Progenitor cell of endocrine pancreas (in vitro differentiated cells): ENCODE data around the gene ESPNL. TPM values are rescaled to one million over a fixed set of nuclear protein-coding genes. Genes with fewer than 3 reads are reported as not detected.

Experiments used
- DNase-seq: peaks from one replicate; pipeline ENCODE4 v3.0.0; 2021; ENCODE audit warnings: low spot score; ENCODE audit not compliant: unreplicated experiment
- H3K27ac Mint-ChIP-seq: 2 replicates; pipeline ENCODE4 v1.8.0; 2021; ENCODE audit warnings: mild to moderate bottlenecking, moderate library complexity, mixed read lengths
- H3K27me3 Mint-ChIP-seq: 2 replicates; pipeline ENCODE4 v1.8.0; 2021; ENCODE audit warnings: mixed read lengths
- H3K36me3 Mint-ChIP-seq: 2 replicates; pipeline ENCODE4 v1.8.0; 2022; ENCODE audit warnings: mixed read lengths; ENCODE audit not compliant: insufficient read depth
- H3K4me1 Mint-ChIP-seq: 2 replicates; pipeline ENCODE4 v1.8.0; 2021; ENCODE audit warnings: low read depth, mixed read lengths
- H3K4me3 Mint-ChIP-seq: 2 replicates; pipeline ENCODE4 v1.8.0; 2021; ENCODE audit warnings: low read depth, mild to moderate bottlenecking, moderate library complexity, mixed read lengths
- H3K9me3 Mint-ChIP-seq: 2 replicates; pipeline ENCODE4 v1.8.0; 2021; ENCODE audit warnings: low read depth, mixed read lengths
- total RNA-seq: library from RNA; stranded (reverse); gene quantifications from 2 replicates; pipeline ENCODE4 v1.2.1, GENCODE V29; 2021
- TF ChIP-seq, protein P1 (sequence below): fragments of 200-600 bp; sonication (generic); IDR thresholded peaks from one replicate; pipeline ENCODE4 v1.5.0; 2021; ENCODE audit warnings: antibody characterized with exemption, mild to moderate bottlenecking; ENCODE audit not compliant: unreplicated experiment

The ESPNL gene
- total RNA-seq, 1 donor from 2014 or later, result 0.31 TPM

DNA sequence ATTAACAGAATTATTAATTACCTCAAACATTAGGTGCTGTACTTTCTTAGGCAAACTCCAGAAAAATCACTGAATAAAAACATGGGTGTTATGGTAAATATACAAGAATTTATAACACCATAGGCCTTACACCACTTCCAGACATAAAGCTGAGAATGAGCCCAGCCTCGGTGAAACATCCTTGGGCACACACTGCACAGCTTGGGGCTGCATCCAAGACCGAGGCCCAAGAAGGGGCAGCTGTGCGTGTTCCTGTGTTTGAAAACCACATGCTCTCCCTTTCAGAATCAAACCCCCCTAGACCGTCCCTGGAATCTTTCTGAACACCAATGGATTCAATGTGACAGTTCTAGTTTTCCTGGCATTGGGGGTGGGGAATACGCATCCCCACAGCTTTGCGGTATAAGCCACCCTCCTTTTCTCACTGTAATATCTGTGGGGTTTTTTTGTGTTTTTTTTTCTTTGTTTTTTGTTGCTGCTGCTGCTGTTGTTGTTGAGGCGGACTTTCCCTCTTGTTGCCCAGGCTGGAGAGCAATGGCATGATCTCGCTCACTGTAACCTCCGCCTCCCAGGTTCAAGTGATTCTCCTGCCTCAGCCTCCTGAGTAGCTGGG lies 71.5 kb downstream of the ESPNL start:
- no peaks in the 10 kb centered on the region for H3K27me3 Mint-ChIP-seq

GRCh38 chr2:238172439-238172838 lies 72.3 kb downstream of the ESPNL start:
- peaks cover 18% of the 10 kb centered on the region for H3K36me3 Mint-ChIP-seq
- no peaks in the 10 kb centered on the region for H3K4me1 Mint-ChIP-seq
- no peaks in the 10 kb centered on the region for H3K9me3 Mint-ChIP-seq
- H3K27ac Mint-ChIP-seq, result no peak overlapping the region
- no peak for DNase-seq
- TF ChIP-seq, protein P1, sequence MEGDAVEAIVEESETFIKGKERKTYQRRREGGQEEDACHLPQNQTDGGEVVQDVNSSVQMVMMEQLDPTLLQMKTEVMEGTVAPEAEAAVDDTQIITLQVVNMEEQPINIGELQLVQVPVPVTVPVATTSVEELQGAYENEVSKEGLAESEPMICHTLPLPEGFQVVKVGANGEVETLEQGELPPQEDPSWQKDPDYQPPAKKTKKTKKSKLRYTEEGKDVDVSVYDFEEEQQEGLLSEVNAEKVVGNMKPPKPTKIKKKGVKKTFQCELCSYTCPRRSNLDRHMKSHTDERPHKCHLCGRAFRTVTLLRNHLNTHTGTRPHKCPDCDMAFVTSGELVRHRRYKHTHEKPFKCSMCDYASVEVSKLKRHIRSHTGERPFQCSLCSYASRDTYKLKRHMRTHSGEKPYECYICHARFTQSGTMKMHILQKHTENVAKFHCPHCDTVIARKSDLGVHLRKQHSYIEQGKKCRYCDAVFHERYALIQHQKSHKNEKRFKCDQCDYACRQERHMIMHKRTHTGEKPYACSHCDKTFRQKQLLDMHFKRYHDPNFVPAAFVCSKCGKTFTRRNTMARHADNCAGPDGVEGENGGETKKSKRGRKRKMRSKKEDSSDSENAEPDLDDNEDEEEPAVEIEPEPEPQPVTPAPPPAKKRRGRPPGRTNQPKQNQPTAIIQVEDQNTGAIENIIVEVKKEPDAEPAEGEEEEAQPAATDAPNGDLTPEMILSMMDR, result no peak
- H3K27me3 Mint-ChIP-seq, result no peaks in the 10 kb centered on the region
- no peak overlapping the region for H3K4me3 Mint-ChIP-seq

More for the DNA sequence above, 71.5 kb downstream of the ESPNL start:
- TF ChIP-seq, protein P1, result no peak
- Mint-ChIP-seq H3K9me3 (no peaks in the 10 kb centered on the region), H3K36me3 (peaks cover 13% of the 10 kb centered on the region), H3K4me1 (no peaks in the 10 kb centered on the region), H3K27ac (no peak overlapping the region), H3K4me3 (no peak overlapping the region)
- DNase-seq, result no peak

- TF ChIP-seq, protein P1, result peak; percentile 38
- Mint-ChIP-seq H3K4me3 (no peak overlapping the region), H3K36me3 (peaks cover 18% of the 10 kb centered on the region), H3K9me3 (no peaks in the 10 kb centered on the region), H3K4me1 (no peaks in the 10 kb centered on the region), H3K27me3 (no peaks in the 10 kb centered on the region), H3K27ac (no peak overlapping the region)
- no peak for DNase-seq
These were observed 73.6 kb downstream of the ESPNL start for GRCh38 chr2:238173692-238174091.

GRCh38 chr2:238174291-238174690 lies 74.2 kb downstream of the ESPNL start:
- no peaks in the 10 kb centered on the region for H3K9me3 Mint-ChIP-seq
- H3K4me1 Mint-ChIP-seq, result no peaks in the 10 kb centered on the region
- no peak overlapping the region for H3K27ac Mint-ChIP-seq
- H3K4me3 Mint-ChIP-seq, result no peak overlapping the region
- no peak for DNase-seq
- H3K36me3 Mint-ChIP-seq, result peaks cover 22% of the 10 kb centered on the region
- no peaks in the 10 kb centered on the region for H3K27me3 Mint-ChIP-seq
- TF ChIP-seq, protein P1, result no peak

DNA sequence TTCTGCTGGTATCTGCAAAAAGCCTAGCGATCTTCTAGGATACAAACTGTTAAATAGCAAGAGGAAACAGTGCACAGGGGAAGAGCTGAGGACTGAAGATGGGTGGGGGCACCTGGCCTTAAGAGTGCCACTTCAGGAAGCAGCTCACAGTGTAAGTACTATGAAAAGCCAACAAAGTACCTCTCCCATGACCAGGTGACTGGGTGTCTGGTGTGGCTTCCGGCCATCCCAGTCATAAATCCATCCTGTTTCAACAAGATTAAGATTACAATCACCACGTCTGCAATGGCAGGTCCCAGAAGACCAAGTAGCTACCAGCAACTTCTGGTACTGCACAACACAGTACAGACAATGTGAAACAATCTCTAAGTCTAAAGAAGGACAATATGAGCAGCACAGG lies 74.6 kb downstream of the ESPNL start:
- Mint-ChIP-seq H3K36me3 (peaks cover 22% of the 10 kb centered on the region), H3K4me3 (no peak overlapping the region), H3K9me3 (no peaks in the 10 kb centered on the region), H3K27ac (no peak overlapping the region), H3K4me1 (no peaks in the 10 kb centered on the region), H3K27me3 (no peaks in the 10 kb centered on the region)
- DNase-seq, result no peak
- TF ChIP-seq, protein P1, result no peak
